Effector memory CD8-positive, alpha-beta T cell (primary cell): Measurements from ENCODE around the gene ORMDL2.

Experiments used
- ATAC-seq: fragments of 150-1000 bp; cut with Tn5 transposase; replicated peaks from 2 replicates; pipeline ENCODE4 v1.10.0; 2021; ENCODE audit warnings: mild to moderate bottlenecking, moderate library complexity
- DNase-seq, 3 experiments: peaks; one replicate each; pipeline ENCODE4 v3.0.0; 2021
- H3K27ac Mint-ChIP-seq, 2 donors: one replicate each; pipeline ENCODE4 v1.8.0; 2022; ENCODE audit warnings: mild to moderate bottlenecking in 2 of 2, mixed read lengths in 2 of 2, moderate library complexity in 2 of 2
- H3K27me3 Mint-ChIP-seq, 2 donors: one replicate each; pipeline ENCODE4 v1.8.0; 2022; ENCODE audit warnings: mixed read lengths in 2 of 2
- H3K36me3 Mint-ChIP-seq: one replicate; pipeline ENCODE4 v1.8.0; 2022; ENCODE audit warnings: mild to moderate bottlenecking, moderate library complexity, mixed read lengths; ENCODE audit not compliant: insufficient read depth
- H3K4me1 Mint-ChIP-seq, 2 donors: one replicate each; pipeline ENCODE4 v1.8.0; 2022; ENCODE audit warnings: low read depth in 2 of 2, mixed read lengths in 2 of 2
- H3K4me3 Mint-ChIP-seq, 2 donors: one replicate each; pipeline ENCODE4 v1.8.0; 2022; ENCODE audit warnings: mild to moderate bottlenecking in 2 of 2, mixed read lengths in 2 of 2, moderate library complexity in 2 of 2
- H3K9me3 Mint-ChIP-seq, 2 donors: one replicate each; pipeline ENCODE4 v1.8.0; 2022; ENCODE audit warnings: mixed read lengths in 2 of 2

The ORMDL2 gene

GRCh38 chr12:55815473-55815872 is 2.4 kb upstream of the ORMDL2 start:
- H3K4me3 Mint-ChIP-seq, result no peak overlapping the region
- DNase-seq (no peak), ATAC-seq (no peak)
- H3K27me3 Mint-ChIP-seq, result no peaks in the 10 kb centered on the region
- H3K4me1 Mint-ChIP-seq, result peaks cover 41 to 43% of the 10 kb centered on the region in 2 donors
- no peak overlapping the region for H3K27ac Mint-ChIP-seq
- peaks cover 37% of the 10 kb centered on the region for H3K36me3 Mint-ChIP-seq
- H3K9me3 Mint-ChIP-seq, result no peaks in the 10 kb centered on the region

- Mint-ChIP-seq H3K36me3 (peaks cover 42% of the 10 kb centered on the region), H3K4me1 (peaks cover 33 to 35% of the 10 kb centered on the region in 2 donors), H3K9me3 (no peaks in the 10 kb centered on the region), H3K27ac (no peak overlapping the region), H3K27me3 (no peaks in the 10 kb centered on the region), H3K4me3 (no peak overlapping the region)
- DNase-seq (no peak), ATAC-seq (no peak)
Measured at GRCh38 chr12:55816881-55817344, 928 bp upstream of the ORMDL2 start.

GRCh38 chr12:55818140-55818728 is 393 bp downstream of the ORMDL2 start:
- no peak overlapping the region for H3K27ac Mint-ChIP-seq
- H3K4me1 Mint-ChIP-seq, result peaks cover 21 to 22% of the 10 kb centered on the region in 2 donors
- H3K27me3 Mint-ChIP-seq, result no peaks in the 10 kb centered on the region
- DNase-seq, result no peak
- peak; percentile 52 for ATAC-seq
- no peaks in the 10 kb centered on the region for H3K9me3 Mint-ChIP-seq
- no peak overlapping the region for H3K4me3 Mint-ChIP-seq
- peaks cover 35% of the 10 kb centered on the region for H3K36me3 Mint-ChIP-seq

- Mint-ChIP-seq H3K27ac (no peak overlapping the region), H3K4me3 (peak overlapping the region in 1 of 2 donors; percentile 50), H3K36me3 (peaks cover 39% of the 10 kb centered on the region), H3K4me1 (peaks cover 19 to 21% of the 10 kb centered on the region in 2 donors), H3K9me3 (no peaks in the 10 kb centered on the region), H3K27me3 (no peaks in the 10 kb centered on the region)
- DNase-seq (no peak), ATAC-seq (no peak)
Measured at GRCh38 chr12:55818886-55819285, 1.0 kb downstream of the ORMDL2 start.

DNA sequence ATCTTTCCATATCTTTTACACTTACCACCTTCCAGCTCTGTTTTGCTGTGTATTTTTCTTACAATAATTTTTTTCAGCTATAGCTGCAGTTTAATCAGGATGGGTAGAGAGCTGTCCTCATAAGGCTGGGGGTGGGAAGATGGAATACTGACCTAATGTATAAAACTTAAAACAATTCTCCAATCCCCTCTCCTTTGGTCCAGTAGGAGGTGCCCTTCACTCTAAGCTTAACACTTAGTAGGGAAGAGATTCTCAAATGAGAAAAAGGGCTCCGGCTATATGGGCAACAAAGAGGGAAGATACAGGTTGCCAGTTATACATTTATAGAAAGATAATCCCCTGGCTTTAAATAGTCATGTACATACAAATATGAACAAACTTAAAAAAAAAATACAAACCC is 2.8 kb downstream of the ORMDL2 start:
- peaks cover 15 to 20% of the 10 kb centered on the region in 2 donors for H3K4me1 Mint-ChIP-seq
- no peak for DNase-seq
- H3K4me3 Mint-ChIP-seq, result no peak overlapping the region
- H3K9me3 Mint-ChIP-seq, result no peaks in the 10 kb centered on the region
- H3K27ac Mint-ChIP-seq, result no peak overlapping the region
- peaks cover 27% of the 10 kb centered on the region for H3K36me3 Mint-ChIP-seq
- no peak for ATAC-seq
- H3K27me3 Mint-ChIP-seq, result no peaks in the 10 kb centered on the region

GRCh38 chr12:55822228-55822627 is 4.4 kb downstream of the ORMDL2 start:
- DNase-seq (no peak), ATAC-seq (no peak)
- Mint-ChIP-seq H3K27me3 (no peaks in the 10 kb centered on the region), H3K9me3 (no peaks in the 10 kb centered on the region), H3K36me3 (peaks cover 27% of the 10 kb centered on the region), H3K27ac (no peak overlapping the region), H3K4me1 (peaks cover 27 to 29% of the 10 kb centered on the region in 2 donors), H3K4me3 (no peak overlapping the region)

DNA sequence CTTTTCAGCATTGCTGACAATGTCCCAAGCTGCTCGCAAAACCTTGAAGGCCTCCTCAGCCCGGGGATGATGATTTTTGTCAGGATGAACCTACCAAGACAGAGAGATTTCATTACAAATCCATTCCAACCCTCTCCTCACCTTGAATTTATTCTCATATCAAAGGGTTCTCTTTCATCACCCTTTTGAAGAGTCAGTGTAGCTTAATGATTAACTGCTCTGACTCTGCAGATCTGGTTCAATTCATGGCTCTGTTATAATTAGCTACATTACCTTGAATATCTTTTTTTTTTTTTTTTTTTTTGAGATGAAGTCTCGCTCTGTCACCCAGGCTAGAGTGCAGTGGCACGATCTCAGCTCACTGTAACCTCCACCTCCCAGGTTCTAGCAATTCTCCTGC is 5.6 kb downstream of the ORMDL2 start:
- Mint-ChIP-seq H3K27ac (peak overlapping the region; percentile 46 to 82), H3K4me3 (no peak overlapping the region), H3K36me3 (peaks cover 30% of the 10 kb centered on the region), H3K9me3 (no peaks in the 10 kb centered on the region), H3K27me3 (no peaks in the 10 kb centered on the region), H3K4me1 (peaks cover 36 to 38% of the 10 kb centered on the region in 2 donors)
- DNase-seq (no peak), ATAC-seq (no peak)

DNA sequence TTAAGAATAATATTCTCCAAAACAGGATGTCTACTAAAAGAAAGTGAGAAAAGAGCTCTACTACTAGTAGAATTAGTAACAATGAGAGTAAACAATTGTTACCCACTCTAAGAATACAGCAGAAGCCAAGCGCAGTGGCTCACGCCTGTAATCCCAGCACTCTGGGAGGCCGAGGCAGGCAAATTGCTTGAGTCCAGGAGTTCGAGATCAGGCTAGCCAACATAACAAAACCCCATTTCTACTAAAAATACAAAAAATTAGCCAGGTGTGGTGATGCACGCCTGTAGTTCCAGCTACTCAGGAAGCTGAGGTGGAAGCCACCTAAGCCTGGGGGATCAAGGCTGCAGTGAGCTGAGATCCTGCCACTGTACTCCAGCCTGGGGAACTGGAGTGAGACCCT is 6.9 kb downstream of the ORMDL2 start:
- no peak for ATAC-seq
- peaks cover 39% of the 10 kb centered on the region for H3K36me3 Mint-ChIP-seq
- H3K27ac Mint-ChIP-seq, result peak overlapping the region; percentile 62 to 82
- peaks cover 25 to 29% of the 10 kb centered on the region in 2 donors for H3K4me1 Mint-ChIP-seq
- no peaks in the 10 kb centered on the region for H3K27me3 Mint-ChIP-seq
- no peak for DNase-seq
- H3K9me3 Mint-ChIP-seq, result no peaks in the 10 kb centered on the region
- H3K4me3 Mint-ChIP-seq, result no peak overlapping the region

DNA sequence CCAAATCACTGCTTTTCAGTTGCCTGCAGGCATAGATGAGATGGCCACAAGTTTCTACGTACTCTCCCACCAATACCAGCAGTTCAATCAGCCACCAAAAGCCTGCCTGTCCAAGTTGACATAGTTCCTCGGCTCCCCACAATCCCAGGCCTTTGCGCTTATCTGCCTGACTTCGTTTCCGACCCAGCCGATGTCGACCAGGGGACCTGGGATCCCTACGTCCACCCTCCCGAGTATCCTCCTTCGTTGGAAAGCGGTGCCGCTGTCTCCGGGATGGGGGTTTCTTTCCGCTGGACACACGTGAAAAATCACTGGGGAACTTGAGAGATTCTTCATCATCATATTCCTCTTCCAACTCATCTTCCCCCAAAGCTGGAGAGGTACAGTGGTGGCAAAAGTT is 10.0 kb downstream of the ORMDL2 start:
- ATAC-seq (no peak), DNase-seq (no peak)
- H3K9me3 Mint-ChIP-seq, result no peaks in the 10 kb centered on the region
- peak overlapping the region; percentile 96 to 99 for H3K4me3 Mint-ChIP-seq
- peaks cover 43 to 46% of the 10 kb centered on the region in 2 donors for H3K4me1 Mint-ChIP-seq
- H3K27ac Mint-ChIP-seq, result peak overlapping the region; percentile 20 to 88
- H3K27me3 Mint-ChIP-seq, result no peaks in the 10 kb centered on the region
- peaks cover 23% of the 10 kb centered on the region for H3K36me3 Mint-ChIP-seq

DNA sequence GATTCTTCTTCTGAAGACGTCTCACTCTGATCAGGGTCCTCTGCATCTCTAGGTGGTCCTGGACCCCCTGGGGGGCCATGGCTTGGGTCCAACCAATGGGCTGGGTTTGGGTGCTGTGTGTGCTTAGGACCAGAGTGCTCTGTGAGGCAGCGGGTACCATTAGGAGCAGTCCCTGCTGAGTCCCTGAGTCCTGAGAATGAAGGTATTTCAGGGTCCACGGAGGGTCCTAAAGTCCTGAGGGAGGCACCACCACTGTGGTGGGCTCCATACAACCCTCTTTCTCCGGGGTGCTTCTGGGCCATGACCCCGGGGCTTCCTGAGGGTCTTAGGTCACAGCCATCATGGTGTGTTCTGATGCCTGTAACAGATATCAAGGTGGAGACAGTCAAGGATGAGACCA is 10.5 kb downstream of the ORMDL2 start:
- no peaks in the 10 kb centered on the region for H3K9me3 Mint-ChIP-seq
- H3K27ac Mint-ChIP-seq, result peak overlapping the region; percentile 20 to 88
- peak overlapping the region; percentile 96 to 99 for H3K4me3 Mint-ChIP-seq
- peaks cover 43 to 47% of the 10 kb centered on the region in 2 donors for H3K4me1 Mint-ChIP-seq
- no peak for DNase-seq
- H3K27me3 Mint-ChIP-seq, result no peaks in the 10 kb centered on the region
- peaks cover 23% of the 10 kb centered on the region for H3K36me3 Mint-ChIP-seq
- ATAC-seq, result no peak

GRCh38 chr12:55829967-55830600 is 12.2 kb downstream of the ORMDL2 start:
- peaks cover 16% of the 10 kb centered on the region for H3K36me3 Mint-ChIP-seq
- peak; percentile 12 to 43 (median 16) for DNase-seq
- no peaks in the 10 kb centered on the region for H3K9me3 Mint-ChIP-seq
- peak overlapping the region; percentile 96 to 99 for H3K4me3 Mint-ChIP-seq
- H3K27ac Mint-ChIP-seq, result peak overlapping the region; percentile 88 to 90
- ATAC-seq, result peak; percentile 11
- H3K27me3 Mint-ChIP-seq, result no peaks in the 10 kb centered on the region
- H3K4me1 Mint-ChIP-seq, result peaks cover 43 to 44% of the 10 kb centered on the region in 2 donors

DNA sequence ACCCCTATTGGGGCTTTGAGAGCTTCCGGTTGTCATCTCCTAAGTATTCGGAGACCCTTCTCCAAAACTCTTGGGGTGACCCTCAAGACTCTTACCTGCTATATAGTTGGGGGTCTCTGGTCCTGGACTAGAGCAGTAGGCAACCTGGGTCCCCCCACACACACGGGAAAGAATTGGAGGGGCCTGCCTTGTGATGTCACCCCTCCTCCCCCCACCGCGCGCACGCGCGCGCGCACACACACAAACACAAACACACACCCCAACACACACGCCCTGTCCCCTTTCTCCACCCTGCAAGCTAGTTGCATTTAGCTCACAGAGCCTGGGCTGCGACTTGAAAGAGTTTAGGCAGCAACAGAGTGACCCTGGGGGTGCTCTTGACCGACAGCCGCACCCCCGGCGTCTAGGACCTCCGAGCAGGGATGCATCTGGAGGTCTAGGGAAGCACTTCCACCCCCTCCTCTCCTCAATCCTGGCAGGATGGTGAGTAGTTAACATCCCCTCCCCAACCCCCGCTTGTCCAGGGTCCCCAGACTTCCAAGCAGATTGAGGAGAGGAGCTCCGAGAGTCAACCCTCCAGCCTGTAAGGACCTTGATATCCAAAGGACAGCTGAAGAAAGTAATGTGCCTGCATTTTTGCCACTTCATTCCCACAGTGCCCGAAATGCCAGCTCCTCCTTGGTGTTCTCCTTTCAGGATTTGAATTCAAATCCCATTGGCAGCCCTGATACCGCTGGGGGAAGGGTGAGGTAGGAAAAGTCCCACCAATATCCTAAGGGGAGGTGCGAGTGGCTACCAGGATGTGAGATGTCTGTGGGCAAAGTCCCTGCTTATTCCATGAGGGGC is 13.0 kb downstream of the ORMDL2 start:
- H3K27me3 Mint-ChIP-seq, result no peaks in the 10 kb centered on the region
- peak in 2 of 3 experiments; percentile 25 to 37 for DNase-seq
- no peaks in the 10 kb centered on the region for H3K9me3 Mint-ChIP-seq
- peak overlapping the region; percentile 96 to 99 for H3K4me3 Mint-ChIP-seq
- peak overlapping the region; percentile 88 to 90 for H3K27ac Mint-ChIP-seq
- no peak for ATAC-seq
- peaks cover 40 to 42% of the 10 kb centered on the region in 2 donors for H3K4me1 Mint-ChIP-seq
- peaks cover 16% of the 10 kb centered on the region for H3K36me3 Mint-ChIP-seq

DNA sequence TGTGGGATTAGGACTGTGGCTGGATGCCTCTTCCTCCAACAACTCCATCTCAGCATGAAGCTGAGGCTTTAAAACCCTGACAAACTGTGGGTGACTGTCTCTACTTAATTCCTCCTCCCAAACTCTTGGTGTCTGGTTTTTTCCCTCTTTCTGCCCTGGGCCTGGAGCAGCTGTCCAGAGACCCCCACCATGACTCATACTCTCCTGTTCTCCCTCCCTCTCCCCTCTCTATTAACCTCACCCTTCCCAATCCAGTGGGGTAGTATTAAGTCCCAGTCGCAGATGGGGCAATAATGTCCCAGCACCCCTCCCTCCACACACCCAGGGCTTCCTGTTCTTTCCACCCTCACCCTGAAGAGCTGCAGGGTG is 13.6 kb downstream of the ORMDL2 start:
- peaks cover 34 to 37% of the 10 kb centered on the region in 2 donors for H3K4me1 Mint-ChIP-seq
- DNase-seq, result no peak
- H3K27ac Mint-ChIP-seq, result peak overlapping the region in 1 of 2 donors; percentile 90
- peaks cover 16% of the 10 kb centered on the region for H3K36me3 Mint-ChIP-seq
- no peaks in the 10 kb centered on the region for H3K27me3 Mint-ChIP-seq
- no peaks in the 10 kb centered on the region for H3K9me3 Mint-ChIP-seq
- peak overlapping the region; percentile 96 to 99 for H3K4me3 Mint-ChIP-seq
- ATAC-seq, result no peak
